Fibroblast of the aortic adventitia (primary cell): Measurements from ENCODE around the gene MARVELD2. TPM values are rescaled to one million over a fixed set of nuclear protein-coding genes. Genes with fewer than 3 reads are reported as not detected.

Experiments used
- DNase-seq: peaks from one replicate; pipeline ENCODE4 v3.0.0-alpha.2; 2010; ENCODE audit warnings: low read depth
- H3K4me3 ChIP-seq: 2 replicates; pipeline ENCODE4 v1.5.1; 2011; ENCODE audit warnings: low read depth, mild to moderate bottlenecking, control low read depth, low read length, moderate library complexity
- small RNA-seq: library from RNA; depleted of rRNA; stranded (forward); fragments of <200 nt; gene quantifications from one replicate; pipeline ENCODE3, GENCODE V24; 2012
- total RNA-seq: library from RNA; depleted of rRNA; stranded (reverse); fragments of >200 nt; gene quantifications from 2 replicates; pipeline ENCODE4 v1.2.3, GENCODE V29; 2012; ENCODE audit warnings: low replicate concordance
- TF ChIP-seq, protein P1 (sequence below): IDR thresholded peaks from 2 replicates; pipeline ENCODE4 v1.5.1; 2011; ENCODE audit warnings: mild to moderate bottlenecking, low read length, control low read depth, inconsistent platforms; ENCODE audit not compliant: insufficient read depth

The MARVELD2 gene
- total RNA-seq, 1 donor: 0.63 TPM

GRCh38 chr5:69492391-69492922 lies 77.5 kb downstream of the MARVELD2 start, which contains the start of gene OCLN:
Gene OCLN, plus strand, starts transcription at chr5:69492790. Its CDS starts 11,455 bp downstream, at chr5:69504245.
- DNase-seq: no peak
- peak within 1 kb of the TSS; percentile 65 for H3K4me3 ChIP-seq
- TF ChIP-seq, protein P1, sequence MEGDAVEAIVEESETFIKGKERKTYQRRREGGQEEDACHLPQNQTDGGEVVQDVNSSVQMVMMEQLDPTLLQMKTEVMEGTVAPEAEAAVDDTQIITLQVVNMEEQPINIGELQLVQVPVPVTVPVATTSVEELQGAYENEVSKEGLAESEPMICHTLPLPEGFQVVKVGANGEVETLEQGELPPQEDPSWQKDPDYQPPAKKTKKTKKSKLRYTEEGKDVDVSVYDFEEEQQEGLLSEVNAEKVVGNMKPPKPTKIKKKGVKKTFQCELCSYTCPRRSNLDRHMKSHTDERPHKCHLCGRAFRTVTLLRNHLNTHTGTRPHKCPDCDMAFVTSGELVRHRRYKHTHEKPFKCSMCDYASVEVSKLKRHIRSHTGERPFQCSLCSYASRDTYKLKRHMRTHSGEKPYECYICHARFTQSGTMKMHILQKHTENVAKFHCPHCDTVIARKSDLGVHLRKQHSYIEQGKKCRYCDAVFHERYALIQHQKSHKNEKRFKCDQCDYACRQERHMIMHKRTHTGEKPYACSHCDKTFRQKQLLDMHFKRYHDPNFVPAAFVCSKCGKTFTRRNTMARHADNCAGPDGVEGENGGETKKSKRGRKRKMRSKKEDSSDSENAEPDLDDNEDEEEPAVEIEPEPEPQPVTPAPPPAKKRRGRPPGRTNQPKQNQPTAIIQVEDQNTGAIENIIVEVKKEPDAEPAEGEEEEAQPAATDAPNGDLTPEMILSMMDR: no peak

DNA sequence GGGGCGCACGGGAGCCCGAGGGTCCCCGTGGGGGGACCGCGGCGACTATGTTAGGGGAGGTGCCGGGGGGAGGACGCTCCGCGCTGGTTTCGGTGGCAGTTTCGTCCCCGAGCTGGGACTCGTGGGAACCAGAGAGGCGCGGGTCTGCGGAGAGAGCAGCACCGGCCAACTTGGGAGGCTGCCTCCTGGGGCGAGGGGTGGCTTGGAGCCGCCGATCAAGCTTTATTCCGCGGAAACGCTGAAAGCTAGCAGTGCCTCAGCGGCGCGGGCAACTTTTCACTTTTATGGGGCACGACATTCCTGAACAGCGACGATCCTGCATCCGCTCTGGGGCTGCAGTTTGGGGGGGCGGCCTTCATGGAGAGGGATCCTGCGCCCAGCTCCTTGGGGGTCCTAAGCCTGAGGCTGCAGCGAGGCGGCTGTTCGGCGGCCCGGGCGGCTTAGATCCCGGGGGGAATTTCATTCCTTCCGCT lies 78.0 kb downstream of the MARVELD2 start:
- H3K4me3 ChIP-seq: peak overlapping the region; percentile 65
- no peak for DNase-seq
- TF ChIP-seq, protein P1: no peak

DNA sequence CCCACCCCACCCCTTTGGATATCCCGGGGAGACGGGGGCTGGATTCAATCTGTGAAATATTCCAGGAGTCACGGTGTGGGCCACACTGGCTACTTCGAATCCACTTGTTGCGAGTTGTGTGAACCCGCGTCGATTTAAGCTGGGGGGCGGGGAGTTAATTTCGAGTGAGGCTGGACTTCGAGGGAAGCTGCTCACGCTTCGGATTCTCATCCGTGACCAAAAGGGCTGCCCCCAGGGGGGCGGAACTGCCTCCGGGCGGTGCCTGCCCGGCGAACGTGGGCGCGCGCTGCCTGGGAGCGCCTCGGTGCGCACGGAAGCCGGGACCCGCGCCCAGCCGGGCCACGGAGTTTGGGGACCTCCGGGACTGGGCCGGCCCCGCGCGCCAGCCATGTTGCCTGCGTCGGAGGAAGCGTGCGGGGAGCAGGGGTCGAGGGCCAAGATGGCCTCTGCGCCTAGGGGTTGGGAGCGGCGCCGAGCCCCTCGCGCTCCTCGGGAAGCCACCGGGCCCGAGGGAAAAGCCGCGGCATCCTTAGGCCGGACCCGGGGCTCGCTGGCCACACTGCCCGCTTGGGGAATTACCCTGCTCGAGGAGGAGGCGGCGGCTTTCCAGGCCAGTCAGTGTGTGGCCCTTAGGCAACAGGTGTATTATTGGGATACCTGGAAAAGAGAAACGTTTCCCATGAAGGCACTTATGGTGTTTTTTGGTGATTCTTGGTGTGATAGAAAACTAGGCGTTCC lies 78.6 kb downstream of the MARVELD2 start:
- TF ChIP-seq, protein P1: no peak
- peak; percentile 15 for DNase-seq

More for the DNA sequence above, 78.6 kb downstream of the MARVELD2 start:
- peak overlapping the region; percentile 65 for H3K4me3 ChIP-seq

Small RNA genes within 50 kb of the gene (small RNA-seq; reads per million reads assigned to genes)
- gene RN7SL616P: not detected
- gene RPS27P14: not detected

Other genes with a start within 250 kb of the MARVELD2 start
- 16.4 and 51.7 TPM in 2 replicates for gene CCNB1, start 248.0 kb upstream of the MARVELD2 start, total RNA-seq
- 9.6 and 20.2 TPM in 2 replicates for gene CENPH, start 225.5 kb upstream of the MARVELD2 start, total RNA-seq
- gene CDK7, start 180.2 kb upstream of the MARVELD2 start, total RNA-seq: 22.0 and 50.8 TPM in 2 replicates
- gene CCDC125, start 82.3 kb upstream of the MARVELD2 start, total RNA-seq: 8.8 and 9.6 TPM in 2 replicates
- gene AK6, start 45.6 kb upstream of the MARVELD2 start, total RNA-seq: 47.3 and 55.2 TPM in 2 replicates
- gene TAF9, start 45.6 kb upstream of the MARVELD2 start, total RNA-seq: 29.3 and 86.2 TPM in 2 replicates
- gene RAD17, start 45.3 kb upstream of the MARVELD2 start, total RNA-seq: 26.1 and 28.6 TPM in 2 replicates
- 1.1 and 3.0 TPM in 2 replicates for gene OCLN, start 77.7 kb downstream of the MARVELD2 start, total RNA-seq
- 53.8 and 67.9 TPM in 2 replicates for gene GTF2H2C, start 145.1 kb downstream of the MARVELD2 start, total RNA-seq